22Rv1 (cell line): ENCODE measurements around the gene POLK.
"Not testable (repeated sequence)": the region's sequence is repeated elsewhere in the genome, so short reads cannot be mapped to it uniquely, and the experiment has no call there.

Experiments used
- H3K27ac ChIP-seq: fragments of 450-650 bp; 2 replicates; pipeline ENCODE4 v1.5.1; 2017
- ZFX ChIP-seq: fragments of 450-650 bp; IDR thresholded peaks from 2 replicates; pipeline ENCODE4 v1.6.1; 2017; ENCODE audit warnings: antibody characterized with exemption, borderline replicate concordance
- TF ChIP-seq, protein P1 (sequence below): fragments of 450-650 bp; IDR thresholded peaks from 2 replicates; pipeline ENCODE4 v1.5.1; 2017; ENCODE audit warnings: mild to moderate bottlenecking

Gene POLK

DNA sequence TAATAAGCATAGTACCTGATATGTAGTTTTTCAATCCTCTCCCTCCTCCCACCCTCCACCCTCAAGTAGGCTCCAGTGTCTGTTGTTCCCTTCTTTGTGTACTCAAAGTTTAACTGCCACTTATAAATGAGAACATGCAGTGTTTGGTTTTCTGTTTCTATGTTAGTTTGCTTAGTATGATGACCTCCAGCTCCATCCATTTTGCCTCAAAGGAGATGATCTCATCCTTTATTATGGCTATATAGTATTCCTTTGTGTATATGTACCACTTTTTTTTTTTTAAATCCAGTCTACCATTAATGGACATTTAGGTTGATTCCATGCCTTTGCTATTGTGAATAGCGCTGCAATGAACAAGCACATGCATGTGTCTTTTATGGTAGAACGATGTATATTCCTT lies 20.5 kb downstream of the POLK start:
- TF ChIP-seq ZFX = no peak
- TF ChIP-seq, protein P1, sequence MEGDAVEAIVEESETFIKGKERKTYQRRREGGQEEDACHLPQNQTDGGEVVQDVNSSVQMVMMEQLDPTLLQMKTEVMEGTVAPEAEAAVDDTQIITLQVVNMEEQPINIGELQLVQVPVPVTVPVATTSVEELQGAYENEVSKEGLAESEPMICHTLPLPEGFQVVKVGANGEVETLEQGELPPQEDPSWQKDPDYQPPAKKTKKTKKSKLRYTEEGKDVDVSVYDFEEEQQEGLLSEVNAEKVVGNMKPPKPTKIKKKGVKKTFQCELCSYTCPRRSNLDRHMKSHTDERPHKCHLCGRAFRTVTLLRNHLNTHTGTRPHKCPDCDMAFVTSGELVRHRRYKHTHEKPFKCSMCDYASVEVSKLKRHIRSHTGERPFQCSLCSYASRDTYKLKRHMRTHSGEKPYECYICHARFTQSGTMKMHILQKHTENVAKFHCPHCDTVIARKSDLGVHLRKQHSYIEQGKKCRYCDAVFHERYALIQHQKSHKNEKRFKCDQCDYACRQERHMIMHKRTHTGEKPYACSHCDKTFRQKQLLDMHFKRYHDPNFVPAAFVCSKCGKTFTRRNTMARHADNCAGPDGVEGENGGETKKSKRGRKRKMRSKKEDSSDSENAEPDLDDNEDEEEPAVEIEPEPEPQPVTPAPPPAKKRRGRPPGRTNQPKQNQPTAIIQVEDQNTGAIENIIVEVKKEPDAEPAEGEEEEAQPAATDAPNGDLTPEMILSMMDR = no peak
- H3K27ac ChIP-seq = no peak overlapping the region

DNA sequence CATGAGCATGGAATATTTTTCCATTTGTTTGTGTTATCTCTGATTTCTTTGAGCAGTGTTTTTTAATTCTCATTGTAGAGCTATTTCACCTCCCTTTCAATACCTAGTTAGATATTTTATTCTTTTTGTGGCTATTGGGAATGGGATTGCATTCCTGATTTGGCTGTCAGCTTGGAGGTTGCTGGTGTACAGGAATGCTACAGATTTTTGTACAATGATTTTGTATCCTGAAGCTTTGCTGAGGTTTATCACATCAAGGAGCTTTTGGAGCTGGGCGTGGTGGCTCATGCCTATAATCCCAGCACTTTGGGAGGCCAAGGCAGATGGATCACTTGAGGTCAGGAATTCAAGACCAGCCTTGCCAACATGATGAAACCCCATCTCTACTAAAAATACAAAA lies 22.0 kb downstream of the POLK start:
- H3K27ac ChIP-seq = not testable (repeated sequence)

DNA sequence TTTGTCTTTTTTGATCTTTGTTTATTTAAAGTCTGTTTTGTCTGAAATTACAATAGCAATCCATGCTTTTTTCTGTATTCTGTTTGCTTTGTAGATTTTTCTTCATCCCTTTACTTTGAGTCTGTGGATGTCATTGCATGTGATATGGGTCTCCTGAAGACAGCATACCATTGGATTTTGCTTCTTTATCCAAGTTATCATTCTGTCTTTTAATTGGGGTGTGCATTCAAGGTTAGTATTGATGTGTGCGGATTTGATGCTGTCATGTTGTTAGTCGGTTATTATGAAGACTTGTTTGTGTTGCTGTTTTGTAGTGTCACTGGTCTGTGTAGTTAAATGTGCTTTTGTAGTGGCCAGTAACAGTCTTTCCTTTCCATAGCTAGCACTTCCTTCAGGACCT lies 23.0 kb downstream of the POLK start:
- TF ChIP-seq, protein P1 = no peak
- TF ChIP-seq ZFX = no peak
- H3K27ac ChIP-seq = no peak overlapping the region

DNA sequence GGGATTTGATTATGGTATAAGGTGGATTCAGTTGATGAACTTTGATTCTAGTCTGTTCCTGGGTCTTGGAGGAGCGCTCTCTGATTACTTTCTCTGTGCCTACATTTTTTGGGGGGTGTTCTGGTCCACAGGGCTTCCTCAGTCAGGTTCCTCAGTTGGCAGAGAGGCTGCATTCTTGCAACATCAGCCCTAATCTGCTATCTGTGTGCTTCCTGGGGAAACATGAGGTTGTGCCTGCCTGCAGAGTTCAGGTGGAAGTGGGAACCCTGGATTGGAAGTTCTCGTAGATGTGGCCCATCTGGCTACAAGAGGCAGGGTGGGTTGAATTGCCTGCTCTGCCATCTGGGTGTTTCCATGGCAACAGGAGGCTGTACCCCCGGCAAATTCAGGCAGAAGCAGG lies 24.5 kb downstream of the POLK start:
- no peak overlapping the region for H3K27ac ChIP-seq
- TF ChIP-seq, protein P1 = no peak

DNA sequence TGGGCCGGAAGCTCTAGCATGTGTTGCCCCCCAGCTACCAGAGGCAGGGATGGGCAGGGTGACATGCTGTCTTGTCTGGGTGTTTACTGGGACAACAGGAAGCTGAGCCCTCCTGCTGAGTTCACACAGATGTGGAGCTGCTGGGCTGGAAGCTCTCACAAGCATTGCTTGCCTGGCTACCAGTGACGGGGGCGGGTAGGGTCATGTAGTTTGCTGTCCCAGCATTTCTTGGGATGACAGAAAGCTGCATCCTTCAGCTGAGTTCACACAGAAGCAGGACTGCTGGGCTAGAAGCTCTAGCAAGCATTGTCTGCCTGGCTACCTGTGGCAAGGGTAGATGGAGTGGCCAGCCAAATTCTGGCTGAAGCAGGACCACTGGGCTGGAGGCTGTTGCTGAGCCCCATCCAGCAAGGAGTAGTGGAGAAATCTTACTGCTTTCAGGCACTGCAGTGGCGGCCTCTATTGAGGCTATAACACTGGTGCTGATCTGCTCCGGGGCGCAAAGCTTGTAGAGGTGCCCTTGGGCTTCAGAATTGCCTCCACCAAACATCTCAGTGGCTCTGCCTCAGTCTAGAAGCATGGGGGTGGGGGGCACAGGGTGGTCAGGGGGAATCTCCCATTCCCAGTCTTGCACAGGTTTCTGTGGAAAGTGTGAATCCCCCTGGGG lies 25.1 kb downstream of the POLK start:
- no peak for TF ChIP-seq ZFX
- TF ChIP-seq, protein P1 = no peak
- H3K27ac ChIP-seq = no peak overlapping the region

DNA sequence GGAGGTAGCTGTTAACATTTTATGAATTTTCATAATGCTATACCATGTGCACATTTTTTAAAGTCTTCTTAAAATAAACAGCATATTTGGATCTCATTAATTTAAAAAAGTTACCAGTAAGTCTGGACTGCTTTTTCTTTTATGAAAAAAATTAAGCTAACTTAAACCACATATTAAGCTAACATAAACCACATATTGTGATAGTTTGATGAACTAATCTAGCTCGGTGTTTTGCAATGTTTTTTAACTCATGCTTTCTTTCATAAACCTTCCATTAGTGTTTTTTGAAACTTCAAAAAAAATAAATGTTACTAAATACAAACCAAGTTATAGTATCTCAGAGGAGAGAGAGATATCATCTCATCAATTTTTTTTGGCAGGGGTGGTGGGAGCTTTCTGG lies 26.5 kb downstream of the POLK start:
- TF ChIP-seq ZFX = no peak
- TF ChIP-seq, protein P1 = no peak
- H3K27ac ChIP-seq = no peak overlapping the region

DNA sequence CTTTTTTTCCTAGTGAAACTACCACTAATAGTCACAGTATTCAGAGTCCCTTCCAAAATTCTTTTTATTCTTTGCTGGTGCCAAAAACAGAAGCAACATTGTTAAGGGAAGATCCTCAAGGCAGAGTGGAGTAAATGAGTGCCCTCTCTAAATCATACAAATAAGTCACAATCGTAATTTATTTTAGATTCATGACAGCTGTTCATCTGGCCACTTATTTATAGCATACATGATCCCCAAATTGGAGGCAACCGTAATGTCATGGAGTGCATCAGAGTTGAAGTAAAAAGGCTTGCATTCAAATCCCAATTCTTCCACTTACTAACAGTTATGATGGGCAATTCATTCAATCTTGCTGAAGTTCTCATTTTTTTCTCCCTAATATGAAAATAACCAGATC lies 33.4 kb downstream of the POLK start:
- H3K27ac ChIP-seq = no peak overlapping the region
- no peak for TF ChIP-seq ZFX
- TF ChIP-seq, protein P1 = no peak

DNA sequence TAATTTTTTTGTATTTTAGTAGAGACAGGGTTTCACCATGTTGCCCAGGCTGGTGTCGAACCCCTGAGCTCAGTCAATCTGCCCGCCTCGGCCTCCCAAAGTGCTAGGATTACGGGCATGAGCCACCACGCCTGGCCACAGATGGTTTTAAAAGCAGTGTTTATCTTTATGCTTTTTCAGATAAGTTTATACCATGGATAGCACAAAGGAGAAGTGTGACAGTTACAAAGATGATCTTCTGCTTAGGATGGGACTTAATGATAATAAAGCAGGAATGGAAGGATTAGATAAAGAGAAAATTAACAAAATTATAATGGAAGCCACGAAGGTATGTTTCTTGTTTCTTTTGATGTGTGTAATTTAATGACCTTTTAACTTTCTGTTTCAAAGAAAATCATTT lies 35.1 kb downstream of the POLK start:
- TF ChIP-seq, protein P1 = no peak
- no peak for TF ChIP-seq ZFX

More for the DNA sequence above, 35.1 kb downstream of the POLK start:
- H3K27ac ChIP-seq = no peak overlapping the region
